ENCODE results near the gene C1QC. TPM values are rescaled to one million over a fixed set of nuclear protein-coding genes. Genes with fewer than 3 reads are reported as not detected.

C1QC gene
- total and polyA plus RNA-seq, 4 donors = 52.9 to 242 (median 104) TPM

DNA sequence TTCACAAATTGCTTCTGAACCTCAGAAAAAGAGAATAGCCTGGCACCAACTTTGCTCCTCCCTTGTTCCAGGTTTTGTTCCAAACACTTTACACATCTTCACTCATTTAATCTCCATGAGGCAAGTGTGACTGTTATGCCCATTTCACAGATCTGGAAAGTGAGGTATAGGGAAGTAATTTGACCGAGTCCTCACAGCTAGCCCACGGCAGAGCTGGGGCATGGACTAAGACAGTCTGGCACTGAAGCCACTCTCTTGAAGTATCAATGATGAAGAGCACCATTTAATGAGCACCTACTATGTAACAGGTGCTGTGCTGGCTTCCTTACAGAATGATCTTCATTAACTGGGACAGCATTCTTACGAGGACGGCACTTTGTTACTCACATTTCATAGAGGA lies 28.6 kb downstream of the C1QC start:
- H3K27ac ChIP-seq (ENCODE audit: low read depth in 1 of 2, low read length in 2 of 2) = no peak overlapping the region
- H3K4me3 ChIP-seq (ENCODE audit: low read depth in 1 of 3, low read length in 3 of 3) = no peak overlapping the region
- H3K9ac ChIP-seq (ENCODE audit: low read depth in 1 of 2, low read length in 2 of 2) = no peak overlapping the region
- H3K4me1 ChIP-seq (ENCODE audit: control insufficient read depth in 4 of 4, insufficient read depth in 4 of 4, low read length in 3 of 4) = no peaks in the 10 kb centered on the region
- DNase-seq (ENCODE audit: low spot score) = no peak
- no peaks in the 10 kb centered on the region for H3K9me3 ChIP-seq (ENCODE audit: control insufficient read depth in 4 of 4, low read length in 3 of 4)
- H3K27me3 ChIP-seq (ENCODE audit: control insufficient read depth in 4 of 4, insufficient read depth in 4 of 4, low read length in 3 of 4) = peaks cover 0 to 5% (median 2%) of the 10 kb centered on the region in 4 donors
- no peaks in the 10 kb centered on the region for H3K36me3 ChIP-seq (ENCODE audit: control insufficient read depth in 4 of 4, insufficient read depth in 3 of 4, low read depth in 1 of 4, low read length in 3 of 4)
- WGBS = 81% methylated on average over 4 of the region's 4 CpGs
- TF ChIP-seq YY1 (IDR thresholded peaks at IDR 0.05) (no peak), JUND (IDR thresholded peaks at IDR 0.05) (no peak), RXRA (IDR thresholded peaks at IDR 0.05) (no peak), NR2F2 (IDR thresholded peaks at IDR 0.05) (no peak), TAF1 (conservative IDR thresholded peaks at IDR 0.05) (no peak), FOXA2 (IDR thresholded peaks at IDR 0.05) (no peak), MAX (IDR thresholded peaks at IDR 0.05) (no peak), SP1 (IDR thresholded peaks at IDR 0.05) (no peak), HNF4G (IDR thresholded peaks at IDR 0.05) (no peak), RAD21 (IDR thresholded peaks at IDR 0.05) (no peak)
- TF ChIP-seq, protein P1, sequence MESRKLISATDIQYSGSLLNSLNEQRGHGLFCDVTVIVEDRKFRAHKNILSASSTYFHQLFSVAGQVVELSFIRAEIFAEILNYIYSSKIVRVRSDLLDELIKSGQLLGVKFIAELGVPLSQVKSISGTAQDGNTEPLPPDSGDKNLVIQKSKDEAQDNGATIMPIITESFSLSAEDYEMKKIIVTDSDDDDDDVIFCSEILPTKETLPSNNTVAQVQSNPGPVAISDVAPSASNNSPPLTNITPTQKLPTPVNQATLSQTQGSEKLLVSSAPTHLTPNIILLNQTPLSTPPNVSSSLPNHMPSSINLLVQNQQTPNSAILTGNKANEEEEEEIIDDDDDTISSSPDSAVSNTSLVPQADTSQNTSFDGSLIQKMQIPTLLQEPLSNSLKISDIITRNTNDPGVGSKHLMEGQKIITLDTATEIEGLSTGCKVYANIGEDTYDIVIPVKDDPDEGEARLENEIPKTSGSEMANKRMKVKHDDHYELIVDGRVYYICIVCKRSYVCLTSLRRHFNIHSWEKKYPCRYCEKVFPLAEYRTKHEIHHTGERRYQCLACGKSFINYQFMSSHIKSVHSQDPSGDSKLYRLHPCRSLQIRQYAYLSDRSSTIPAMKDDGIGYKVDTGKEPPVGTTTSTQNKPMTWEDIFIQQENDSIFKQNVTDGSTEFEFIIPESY (IDR thresholded peaks at IDR 0.05) = no peak
- TF ChIP-seq, protein P2, sequence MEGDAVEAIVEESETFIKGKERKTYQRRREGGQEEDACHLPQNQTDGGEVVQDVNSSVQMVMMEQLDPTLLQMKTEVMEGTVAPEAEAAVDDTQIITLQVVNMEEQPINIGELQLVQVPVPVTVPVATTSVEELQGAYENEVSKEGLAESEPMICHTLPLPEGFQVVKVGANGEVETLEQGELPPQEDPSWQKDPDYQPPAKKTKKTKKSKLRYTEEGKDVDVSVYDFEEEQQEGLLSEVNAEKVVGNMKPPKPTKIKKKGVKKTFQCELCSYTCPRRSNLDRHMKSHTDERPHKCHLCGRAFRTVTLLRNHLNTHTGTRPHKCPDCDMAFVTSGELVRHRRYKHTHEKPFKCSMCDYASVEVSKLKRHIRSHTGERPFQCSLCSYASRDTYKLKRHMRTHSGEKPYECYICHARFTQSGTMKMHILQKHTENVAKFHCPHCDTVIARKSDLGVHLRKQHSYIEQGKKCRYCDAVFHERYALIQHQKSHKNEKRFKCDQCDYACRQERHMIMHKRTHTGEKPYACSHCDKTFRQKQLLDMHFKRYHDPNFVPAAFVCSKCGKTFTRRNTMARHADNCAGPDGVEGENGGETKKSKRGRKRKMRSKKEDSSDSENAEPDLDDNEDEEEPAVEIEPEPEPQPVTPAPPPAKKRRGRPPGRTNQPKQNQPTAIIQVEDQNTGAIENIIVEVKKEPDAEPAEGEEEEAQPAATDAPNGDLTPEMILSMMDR (IDR thresholded peaks at IDR 0.05; ENCODE audit: low read depth, low read length, missing input control) = no peak

DNA sequence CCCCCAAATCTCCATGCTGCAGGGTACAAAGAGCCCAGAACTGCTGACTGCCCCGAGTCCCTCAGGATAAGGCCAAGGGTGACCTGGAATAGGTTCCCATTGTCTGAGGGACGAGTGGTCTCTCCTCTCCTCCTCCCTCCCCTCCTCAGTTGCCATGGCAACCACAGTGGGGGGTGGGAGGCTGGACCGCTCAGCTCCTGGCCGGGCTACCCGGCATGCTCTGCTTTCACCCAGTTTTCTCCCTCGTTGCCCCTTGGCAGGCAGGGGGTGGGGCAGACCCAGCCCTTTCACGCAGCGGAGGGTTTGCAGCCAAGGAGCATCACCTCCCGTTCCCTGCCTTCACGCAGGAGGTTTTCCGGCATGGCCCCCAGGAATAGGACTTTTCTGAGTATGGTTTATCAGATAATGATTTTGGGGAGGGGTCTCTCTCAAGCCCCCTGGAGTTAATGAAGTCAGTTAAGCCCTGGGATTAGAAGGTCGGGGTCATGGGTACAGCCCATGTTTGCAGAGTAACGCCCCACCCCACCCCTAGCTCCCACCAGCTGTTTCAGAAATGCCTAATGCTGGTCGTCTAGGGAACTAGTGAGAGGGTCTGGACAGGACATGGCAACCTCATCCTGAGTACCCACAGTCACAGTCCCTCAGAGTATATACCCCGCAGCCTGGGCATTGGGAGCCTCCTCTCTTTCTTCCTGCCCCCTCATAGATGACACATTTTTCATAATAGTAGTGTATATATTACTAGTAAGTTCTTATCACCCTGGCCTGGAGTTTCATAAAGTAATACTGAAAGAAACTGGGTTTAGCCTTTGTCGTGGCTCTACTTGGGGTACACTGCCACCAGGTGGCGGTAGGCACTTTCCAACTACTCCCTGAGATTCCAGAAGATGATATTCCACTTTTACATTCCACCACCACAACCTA lies 30.3 kb downstream of the C1QC start:
- H3K36me3 ChIP-seq (ENCODE audit: control insufficient read depth in 4 of 4, insufficient read depth in 3 of 4, low read depth in 1 of 4, low read length in 3 of 4) = no peaks in the 10 kb centered on the region
- H3K27ac ChIP-seq (ENCODE audit: low read depth in 1 of 2, low read length in 2 of 2) = no peak overlapping the region
- H3K4me3 ChIP-seq (ENCODE audit: low read depth in 1 of 3, low read length in 3 of 3) = no peak overlapping the region
- peak; percentile 46 for DNase-seq (ENCODE audit: low spot score)
- no peak overlapping the region for H3K9ac ChIP-seq (ENCODE audit: low read depth in 1 of 2, low read length in 2 of 2)
- WGBS = 14% methylated on average over 17 of the region's 17 CpGs
- H3K4me1 ChIP-seq (ENCODE audit: control insufficient read depth in 4 of 4, insufficient read depth in 4 of 4, low read length in 3 of 4) = no peaks in the 10 kb centered on the region
- peaks cover 0 to 6% (median 3%) of the 10 kb centered on the region in 4 donors for H3K27me3 ChIP-seq (ENCODE audit: control insufficient read depth in 4 of 4, insufficient read depth in 4 of 4, low read length in 3 of 4)
- TF ChIP-seq, protein P2 (IDR thresholded peaks at IDR 0.05; ENCODE audit: low read depth, low read length, missing input control) = peak; percentile 75
- TF ChIP-seq FOXA2 (IDR thresholded peaks at IDR 0.05) (no peak), RAD21 (IDR thresholded peaks at IDR 0.05) (peak; percentile 86 to 89), MAX (IDR thresholded peaks at IDR 0.05) (no peak)
- H3K9me3 ChIP-seq (ENCODE audit: control insufficient read depth in 4 of 4, low read length in 3 of 4) = no peaks in the 10 kb centered on the region

All from liver (tissue), 9 donors.